DOHH2 (cell line): ENCODE data around the gene AXIN1.

Experiments
- H3F3A ChIP-seq: fragments of 200-600 bp; sonication (generic), shearing (Covaris generic); 2 replicates; pipeline ENCODE4 v1.6.0; 2016; ENCODE audit warnings: antibody characterized with exemption, mild to moderate bottlenecking; ENCODE audit not compliant: control insufficient read depth, insufficient read depth
- H3K27ac ChIP-seq: fragments of 200-600 bp; sonication (generic); 2 replicates; pipeline ENCODE4 v1.5.1; 2014; ENCODE audit warnings: low read depth, mild to moderate bottlenecking, low read length, moderate library complexity
- H3K27me3 ChIP-seq: fragments of 200-600 bp; sonication (generic); 2 replicates; pipeline ENCODE4 v1.6.1; 2014; ENCODE audit warnings: mild to moderate bottlenecking, low read length, mixed read lengths; ENCODE audit not compliant: control insufficient read depth
- H3K36me3 ChIP-seq: fragments of 200-600 bp; sonication (generic); 2 replicates; pipeline ENCODE4 v1.6.1; 2014; ENCODE audit warnings: mild to moderate bottlenecking, low read length, moderate library complexity, mixed read lengths; ENCODE audit not compliant: control insufficient read depth
- H3K4me1 ChIP-seq: fragments of 200-600 bp; sonication (generic); 2 replicates; pipeline ENCODE4 v1.6.1; 2014; ENCODE audit warnings: mild to moderate bottlenecking, low read length, mixed read lengths; ENCODE audit not compliant: control insufficient read depth
- H3K4me2 ChIP-seq: fragments of 200-600 bp; sonication (generic); 2 replicates; pipeline ENCODE4 v1.6.0; 2014; ENCODE audit warnings: mild to moderate bottlenecking, low read length, moderate library complexity
- H3K4me3 ChIP-seq: fragments of 200-600 bp; sonication (generic); 2 replicates; pipeline ENCODE4 v1.5.1; 2014; ENCODE audit warnings: mild to moderate bottlenecking, low read length, mixed read lengths
- H3K79me2 ChIP-seq: fragments of 200-600 bp; sonication (generic); 2 replicates; pipeline ENCODE4 v1.6.1; 2014; ENCODE audit warnings: mild to moderate bottlenecking, low read length, mixed read lengths; ENCODE audit not compliant: control insufficient read depth
- H3K9me2 ChIP-seq: fragments of 200-600 bp; sonication (generic); replicated peaks from 2 replicates; pipeline ENCODE4 v1.6.1; 2014; ENCODE audit warnings: mild to moderate bottlenecking, low read length, mixed read lengths; ENCODE audit not compliant: control insufficient read depth
- H3K9me3 ChIP-seq: fragments of 200-600 bp; sonication (generic); 2 replicates; pipeline ENCODE4 v1.6.1; 2014; ENCODE audit warnings: antibody characterized with exemption, low read length, mixed read lengths; ENCODE audit not compliant: control insufficient read depth, insufficient read depth
- H4K20me1 ChIP-seq: fragments of 200-600 bp; sonication (generic); 2 replicates; pipeline ENCODE4 v1.6.0; 2014; ENCODE audit warnings: low read depth, mild to moderate bottlenecking, antibody characterized with exemption, low read length, moderate library complexity; ENCODE audit not compliant: control insufficient read depth, insufficient read depth
- EZH2phosphoT487 ChIP-seq: fragments of 200-600 bp; sonication (generic); IDR thresholded peaks from 2 replicates; pipeline ENCODE4 v1.6.1; 2017; ENCODE audit warnings: borderline replicate concordance, mild to moderate bottlenecking, antibody characterized with exemption, low read length, moderate library complexity, mixed read lengths
- TF ChIP-seq, protein P1 (sequence below): fragments of 200-600 bp; sonication (generic); IDR thresholded peaks from one replicate; pipeline ENCODE4 v1.5.1; 2014; ENCODE audit warnings: antibody characterized with exemption, mild to moderate bottlenecking, low read depth, low read length; ENCODE audit not compliant: poor library complexity, severe bottlenecking

AXIN1 gene

GRCh38 chr16:373020-373598 is 20.6 kb upstream of the AXIN1 start:
- no peak for TF ChIP-seq EZH2phosphoT487
- TF ChIP-seq, protein P1, sequence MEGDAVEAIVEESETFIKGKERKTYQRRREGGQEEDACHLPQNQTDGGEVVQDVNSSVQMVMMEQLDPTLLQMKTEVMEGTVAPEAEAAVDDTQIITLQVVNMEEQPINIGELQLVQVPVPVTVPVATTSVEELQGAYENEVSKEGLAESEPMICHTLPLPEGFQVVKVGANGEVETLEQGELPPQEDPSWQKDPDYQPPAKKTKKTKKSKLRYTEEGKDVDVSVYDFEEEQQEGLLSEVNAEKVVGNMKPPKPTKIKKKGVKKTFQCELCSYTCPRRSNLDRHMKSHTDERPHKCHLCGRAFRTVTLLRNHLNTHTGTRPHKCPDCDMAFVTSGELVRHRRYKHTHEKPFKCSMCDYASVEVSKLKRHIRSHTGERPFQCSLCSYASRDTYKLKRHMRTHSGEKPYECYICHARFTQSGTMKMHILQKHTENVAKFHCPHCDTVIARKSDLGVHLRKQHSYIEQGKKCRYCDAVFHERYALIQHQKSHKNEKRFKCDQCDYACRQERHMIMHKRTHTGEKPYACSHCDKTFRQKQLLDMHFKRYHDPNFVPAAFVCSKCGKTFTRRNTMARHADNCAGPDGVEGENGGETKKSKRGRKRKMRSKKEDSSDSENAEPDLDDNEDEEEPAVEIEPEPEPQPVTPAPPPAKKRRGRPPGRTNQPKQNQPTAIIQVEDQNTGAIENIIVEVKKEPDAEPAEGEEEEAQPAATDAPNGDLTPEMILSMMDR = no peak
- Histone ChIP-seq H3K4me1 (peaks cover 17% of the 10 kb centered on the region), H3K4me3 (no peak overlapping the region), H3K27ac (no peak overlapping the region), H3K79me2 (peaks cover 5% of the 10 kb centered on the region), H3K4me2 (no peak overlapping the region), H3K9me3 (no peaks in the 10 kb centered on the region), H3K27me3 (no peaks in the 10 kb centered on the region), H3K36me3 (peaks cover 55% of the 10 kb centered on the region), H4K20me1 (no peaks in the 10 kb centered on the region), H3K9me2 (no peaks in the 10 kb centered on the region), H3F3A (no peaks in the 10 kb centered on the region)

DNA sequence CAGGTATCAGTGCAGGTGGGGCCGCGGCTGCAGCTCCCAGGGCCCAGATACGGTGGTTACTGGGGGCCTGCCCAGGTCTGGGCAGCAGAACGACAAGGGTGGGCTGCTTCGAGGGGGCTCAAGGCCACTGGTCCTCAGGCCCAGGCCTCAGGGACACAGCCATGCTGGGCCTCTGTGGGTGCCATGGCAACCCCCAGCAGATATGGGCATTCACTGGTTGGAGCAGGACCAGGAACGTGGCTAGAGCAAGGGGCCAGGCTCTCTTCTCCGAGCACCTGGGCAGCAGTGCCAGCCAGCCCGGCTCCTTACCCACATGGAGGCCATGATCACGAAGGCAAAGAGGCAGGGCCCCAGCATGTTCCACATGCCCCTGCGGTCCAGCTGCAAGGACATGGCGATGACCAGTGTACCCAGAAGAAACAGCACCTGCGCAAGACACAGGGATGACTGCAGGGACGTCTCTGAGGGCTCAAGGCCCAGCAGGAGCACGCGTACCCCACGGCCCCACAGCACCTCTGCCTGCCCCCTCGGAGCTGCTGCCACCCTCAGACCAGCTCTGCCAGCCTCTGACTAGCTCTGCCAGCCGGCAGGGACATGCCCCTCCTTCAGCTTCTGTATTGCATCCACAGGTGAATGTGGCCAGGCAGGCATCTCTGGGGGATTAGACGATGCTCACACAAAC is 19.9 kb upstream of the AXIN1 start:
- peaks cover 5% of the 10 kb centered on the region for H3K79me2 ChIP-seq
- H3K9me2 ChIP-seq = no peaks in the 10 kb centered on the region
- no peaks in the 10 kb centered on the region for H3K9me3 ChIP-seq
- H3K4me3 ChIP-seq = no peak overlapping the region
- H3F3A ChIP-seq = no peaks in the 10 kb centered on the region
- no peak overlapping the region for H3K27ac ChIP-seq
- peaks cover 17% of the 10 kb centered on the region for H3K4me1 ChIP-seq
- no peak overlapping the region for H3K4me2 ChIP-seq
- H4K20me1 ChIP-seq = no peaks in the 10 kb centered on the region
- peaks cover 61% of the 10 kb centered on the region for H3K36me3 ChIP-seq
- no peaks in the 10 kb centered on the region for H3K27me3 ChIP-seq
- TF ChIP-seq EZH2phosphoT487 = no peak
- TF ChIP-seq, protein P1 = no peak

DNA sequence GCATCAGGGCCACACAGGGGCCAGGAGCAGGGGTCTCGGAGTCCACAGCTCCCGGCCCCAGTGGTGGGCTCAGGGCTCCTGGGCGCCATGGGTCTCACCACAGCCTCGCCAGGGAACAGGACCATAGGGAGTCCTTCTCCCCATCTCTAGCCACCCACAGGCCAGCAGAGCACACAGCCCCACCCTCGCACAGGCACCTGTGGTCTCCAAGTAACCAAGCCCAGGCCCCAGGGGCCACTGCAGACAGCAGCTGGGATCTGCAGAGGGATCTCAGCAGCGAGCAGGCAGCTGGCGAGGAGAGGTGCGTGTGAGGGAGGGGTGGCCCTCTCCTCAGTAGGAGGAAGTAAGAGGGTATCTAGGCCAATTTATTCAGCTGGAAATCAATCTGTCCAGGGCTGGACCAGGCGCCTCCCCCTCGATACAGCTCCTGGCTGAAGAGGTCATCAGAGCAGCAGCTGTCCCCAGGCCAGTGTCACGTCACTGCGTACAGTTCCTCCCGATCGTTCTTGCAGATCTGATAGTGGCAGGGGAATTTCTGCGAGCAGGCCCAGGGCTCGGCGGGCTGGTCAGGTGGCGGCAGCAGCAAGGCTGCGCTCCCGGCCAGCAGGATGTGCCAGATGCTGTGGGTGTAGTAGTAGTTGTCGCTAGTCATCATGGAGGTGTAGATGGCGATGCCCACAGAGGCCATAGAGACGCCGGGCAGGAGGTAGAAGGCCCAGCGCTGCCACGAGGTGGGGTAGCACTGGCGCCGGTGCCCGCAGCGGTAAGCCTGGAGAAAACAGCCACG is 19.2 kb upstream of the AXIN1 start:
- H3K9me3 ChIP-seq = no peaks in the 10 kb centered on the region
- no peak overlapping the region for H3K27ac ChIP-seq
- peaks cover 17% of the 10 kb centered on the region for H3K4me1 ChIP-seq
- H4K20me1 ChIP-seq = no peaks in the 10 kb centered on the region
- H3K4me2 ChIP-seq = peak overlapping the region; percentile 42; the same call in 1 of the 2 replicates
- no peaks in the 10 kb centered on the region for H3F3A ChIP-seq
- no peaks in the 10 kb centered on the region for H3K9me2 ChIP-seq
- H3K79me2 ChIP-seq = peaks cover 5% of the 10 kb centered on the region
- H3K4me3 ChIP-seq = no peak overlapping the region
- H3K36me3 ChIP-seq = peaks cover 63% of the 10 kb centered on the region
- no peaks in the 10 kb centered on the region for H3K27me3 ChIP-seq
- TF ChIP-seq EZH2phosphoT487 = no peak
- TF ChIP-seq, protein P1 = no peak
